Colonic mucosa (tissue), 4 donors: Measurements from ENCODE around the gene CMA1. TPM values are rescaled to one million over a fixed set of nuclear protein-coding genes. Genes with fewer than 3 reads are reported as not detected.
"Not testable (repeated sequence)": the region's sequence is repeated elsewhere in the genome, so short reads cannot be mapped to it uniquely, and the experiment has no call there.

Experiments used
- DNase-seq: peaks from one replicate; pipeline ENCODE4 v3.0.0-alpha.2; 2020
- H3K27ac ChIP-seq: fragments of 200-600 bp; one replicate; pipeline ENCODE4 v1.8.0; 2021
- H3K27me3 ChIP-seq: fragments of 200-600 bp; one replicate; pipeline ENCODE4 v1.8.0; 2021
- H3K36me3 ChIP-seq: fragments of 200-600 bp; one replicate; pipeline ENCODE4 v1.8.0; 2021
- H3K4me1 ChIP-seq: fragments of 200-600 bp; one replicate; pipeline ENCODE4 v1.8.0; 2021; ENCODE audit warnings: mild to moderate bottlenecking
- H3K4me3 ChIP-seq: fragments of 200-600 bp; one replicate; pipeline ENCODE4 v1.8.0; 2021
- H3K9ac ChIP-seq, 2 donors: one replicate each; pipeline ENCODE4 v1.7.0; 2013; ENCODE audit warnings: control low read depth in 2 of 2, low read depth in 2 of 2, low read length in 2 of 2
- H3K9me3 ChIP-seq: fragments of 200-600 bp; one replicate; pipeline ENCODE4 v1.8.0; 2021
- CTCF ChIP-seq: fragments of 200-600 bp; IDR thresholded peaks from one replicate; pipeline ENCODE4 v1.8.0; 2022; ENCODE audit warnings: antibody characterized with exemption, mild to moderate bottlenecking
- intact Hi-C: fragments of 100-400 bp; cut with DNase I; formaldehyde crosslinking; loops from one replicate; pipeline ENCODE4 v1.14.1; 2022
- total RNA-seq, 2 donors: library from RNA; stranded (reverse); fragmentation: NEBNext Ultra II Directional in 1 of 2; extraction: Animal tissue kit (Norgen Biotek cat#: 25700) in 1 of 2; gene quantifications; one replicate each; pipeline ENCODE4 v1.2.1, GENCODE V29; 2021
- donor health status: healthy.
- donor health status: DM: no; HTN: no; CAD: no.
- donor health status: DM: no; HTN: no; CAD: no.

Gene CMA1
- total RNA-seq, 2 donors from 2014 or later: 1.3 TPM

GRCh38 chr14:24483604-24484252 is 24.3 kb downstream of the CMA1 start:
- H3K36me3 ChIP-seq: no peaks in the 10 kb centered on the region
- intact Hi-C loops: loop anchor here (10.0 kb wide), 1 partner anchor 191 kb away; no protein-coding TSS in a partner anchor
- H3K27me3 ChIP-seq: no peaks in the 10 kb centered on the region
- H3K4me1 ChIP-seq: no peaks in the 10 kb centered on the region
- no peak for DNase-seq
- TF ChIP-seq CTCF: no peak
- H3K9ac ChIP-seq: no peak overlapping the region
- no peak overlapping the region for H3K4me3 ChIP-seq
- H3K9me3 ChIP-seq: no peaks in the 10 kb centered on the region
- no peak overlapping the region for H3K27ac ChIP-seq

- intact Hi-C loops: loop anchor here (10.0 kb wide), 1 partner anchor 192 kb away; no protein-coding TSS in a partner anchor
- not testable (repeated sequence) for H3K4me1 ChIP-seq, H3K4me3 ChIP-seq, DNase-seq, H3K9me3 ChIP-seq, H3K27ac ChIP-seq, H3K9ac ChIP-seq, H3K27me3 ChIP-seq, H3K36me3 ChIP-seq
Measured at GRCh38 chr14:24482699-24483303, 25.3 kb downstream of the CMA1 start.

- no peak overlapping the region for H3K9ac ChIP-seq
- peak; percentile 70 for DNase-seq
Measured at GRCh38 chr14:24481622-24482324, 26.3 kb downstream of the CMA1 start.

GRCh38 chr14:24479999-24480398 is 28.1 kb downstream of the CMA1 start:
- not testable (repeated sequence) for H3K4me1 ChIP-seq

More at GRCh38 chr14:24481622-24482324, 26.3 kb downstream of the CMA1 start:
- TF ChIP-seq CTCF: peak; percentile 48
- H3K4me1 ChIP-seq: no peaks in the 10 kb centered on the region
- no peaks in the 10 kb centered on the region for H3K36me3 ChIP-seq
- no peak overlapping the region for H3K4me3 ChIP-seq
- intact Hi-C loops: loop anchor here (10.0 kb wide), 1 partner anchor 193 kb away; no protein-coding TSS in a partner anchor
- no peaks in the 10 kb centered on the region for H3K27me3 ChIP-seq
- H3K9me3 ChIP-seq: no peaks in the 10 kb centered on the region
- no peak overlapping the region for H3K27ac ChIP-seq

GRCh38 chr14:24475261-24475660 is 32.8 kb downstream of the CMA1 start:
- no peaks in the 10 kb centered on the region for H3K4me1 ChIP-seq
- H3K27me3 ChIP-seq: no peaks in the 10 kb centered on the region
- intact Hi-C loops: no loop called here
- H3K36me3 ChIP-seq: no peaks in the 10 kb centered on the region
- H3K4me3 ChIP-seq: no peak overlapping the region
- H3K9me3 ChIP-seq: no peaks in the 10 kb centered on the region
- H3K9ac ChIP-seq: no peak overlapping the region
- H3K27ac ChIP-seq: no peak overlapping the region
- no peak for TF ChIP-seq CTCF
- DNase-seq: no peak

More at GRCh38 chr14:24479999-24480398, 28.1 kb downstream of the CMA1 start:
- not testable (repeated sequence) for H3K36me3 ChIP-seq, H3K27me3 ChIP-seq, H3K27ac ChIP-seq, DNase-seq, H3K4me3 ChIP-seq, H3K9ac ChIP-seq, H3K9me3 ChIP-seq
- intact Hi-C loops: loop anchor here (10.0 kb wide), 1 partner anchor 195 kb away; no protein-coding TSS in a partner anchor

GRCh38 chr14:24473211-24473610 is 34.9 kb downstream of the CMA1 start:
- Histone ChIP-seq H3K4me3 (no peak overlapping the region), H3K4me1 (no peaks in the 10 kb centered on the region), H3K27me3 (no peaks in the 10 kb centered on the region), H3K9ac (no peak overlapping the region), H3K9me3 (no peaks in the 10 kb centered on the region), H3K36me3 (no peaks in the 10 kb centered on the region), H3K27ac (no peak overlapping the region)
- TF ChIP-seq CTCF: no peak
- DNase-seq: no peak
- intact Hi-C loops: no loop called here

GRCh38 chr14:24470450-24470849 is 37.6 kb downstream of the CMA1 start:
- DNase-seq, H3K27me3 ChIP-seq, intact Hi-C loops, H3K4me3 ChIP-seq, H3K9me3 ChIP-seq, H3K4me1 ChIP-seq, H3K36me3 ChIP-seq, H3K27ac ChIP-seq, H3K9ac ChIP-seq: not testable (repeated sequence)
